ENCODE data around the gene PDIA4.

DNA sequence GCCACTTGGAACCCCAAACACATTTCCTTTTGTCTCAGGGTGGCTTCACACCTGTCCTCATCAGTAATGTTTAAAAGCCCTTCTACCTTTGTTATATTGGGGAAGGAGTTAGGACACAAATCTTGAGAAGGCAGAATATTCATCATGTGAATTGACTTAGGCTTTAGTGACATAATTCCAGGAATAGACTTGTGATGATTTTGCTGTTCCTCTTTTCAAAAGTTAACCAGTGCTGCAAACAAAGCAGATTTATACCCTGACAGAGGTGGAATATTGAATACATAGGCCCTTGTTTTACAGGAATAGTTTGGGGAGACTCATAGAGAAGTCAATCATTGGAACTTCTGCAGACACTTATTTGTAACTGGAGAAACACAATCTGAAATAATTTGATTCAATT lies 35.2 kb upstream of the PDIA4 start:
- TF ChIP-seq POLR2A (IDR thresholded peaks at IDR 0.05; ENCODE audit: low read depth, low read length) (no peak), POLR2AphosphoS5 (IDR thresholded peaks at IDR 0.05; ENCODE audit: low read depth, low read length) (no peak)

Data from GM12892 (cell line).